ENCODE data around the gene NPIPA5.
"Not testable (repeated sequence)": the region's sequence is repeated elsewhere in the genome, so short reads cannot be mapped to it uniquely, and the experiment has no call there.

NPIPA5 gene

DNA sequence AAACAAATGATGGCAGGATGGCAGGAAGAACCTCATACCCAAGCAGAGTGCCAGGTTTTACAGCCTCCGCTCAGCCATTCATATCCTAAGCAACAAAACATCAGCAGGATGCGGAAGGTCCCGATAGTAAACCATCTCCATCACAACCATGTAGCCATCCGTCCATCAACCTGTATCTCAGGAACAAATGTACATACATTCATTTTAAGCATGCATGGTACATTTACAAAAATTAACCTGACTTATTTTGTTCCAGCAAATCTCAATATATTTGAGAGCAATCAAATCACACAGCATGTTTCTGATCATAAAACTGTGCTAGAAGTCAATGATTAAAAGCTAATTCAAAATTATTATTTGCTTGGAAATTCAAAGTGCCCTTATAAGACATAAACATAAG is at the start of gene NPIPA5:
Gene NPIPA5 (minus strand): TSS at position 101 of the 400 bp plus-strand sequence. CDS start 0 bp downstream, at position 101.
- not testable (repeated sequence) for DNase-seq

GRCh38 chr16:15427648-15428239 is 49.6 kb upstream of the NPIPA5 start:
- peak; percentile 62 for DNase-seq

GRCh38 chr16:15426796-15427195 is 48.7 kb upstream of the NPIPA5 start:
- no peak for DNase-seq

DNA sequence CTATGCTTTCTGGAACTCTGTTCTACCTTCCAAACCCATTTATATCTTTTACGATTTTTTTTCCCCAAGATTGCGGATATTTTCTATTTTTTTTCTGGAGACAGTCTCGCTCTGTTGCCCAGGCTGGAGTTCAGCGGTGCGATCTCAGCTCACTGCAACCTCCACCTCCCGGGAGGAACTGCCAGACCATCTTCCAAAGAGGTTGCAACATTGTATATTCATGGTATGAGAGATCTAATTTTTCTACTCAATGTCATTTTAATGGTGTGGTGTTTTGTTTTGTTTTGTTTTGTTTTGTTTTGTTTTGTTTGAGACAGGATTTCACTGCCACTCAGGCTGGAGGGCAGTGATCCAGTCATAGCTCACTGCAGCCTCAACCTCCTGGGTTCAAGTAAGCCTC is 47.8 kb upstream of the NPIPA5 start:
- DNase-seq, result no peak

- no peak for DNase-seq
Observed at GRCh38 chr16:15422222-15422621, 44.1 kb upstream of the NPIPA5 start.

DNA sequence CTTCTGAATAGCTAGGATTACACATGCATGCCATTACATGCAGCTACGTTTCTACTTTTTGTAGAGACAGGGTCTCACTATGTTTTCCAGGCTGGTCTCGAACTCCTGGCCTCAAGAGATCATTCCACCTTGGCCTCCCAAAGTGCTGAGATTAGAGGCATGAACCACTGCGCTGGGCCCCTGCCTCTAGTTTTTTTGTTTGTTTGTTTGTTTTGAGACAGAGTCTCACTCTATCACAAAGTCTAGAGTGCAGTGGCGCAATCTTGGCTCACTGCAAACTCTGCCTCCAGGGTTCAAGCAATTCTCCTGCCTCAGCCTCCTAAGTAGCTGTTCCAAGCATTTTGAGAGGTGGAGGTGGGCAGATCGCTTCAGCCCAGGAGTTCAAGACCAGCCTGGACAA is 43.6 kb upstream of the NPIPA5 start:
- not testable (repeated sequence) for DNase-seq

DNA sequence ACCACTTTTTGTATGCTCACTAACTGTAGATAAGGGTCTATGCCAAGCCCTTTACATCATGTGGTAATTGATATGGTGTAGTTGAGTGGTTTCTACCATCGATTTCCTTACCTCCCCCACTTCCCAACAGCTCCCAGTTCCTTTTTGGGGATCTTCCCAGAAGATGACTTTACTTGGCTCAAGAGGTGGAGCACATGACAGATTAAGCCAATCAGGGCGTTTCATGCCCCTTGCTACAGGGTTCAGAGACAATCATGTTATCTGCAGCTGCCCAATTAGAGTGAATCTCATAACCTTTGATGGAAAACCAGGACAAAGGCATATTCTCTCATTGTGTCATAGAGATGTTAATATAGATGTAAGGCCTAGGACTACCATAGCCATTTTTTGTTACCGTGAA is 40.1 kb upstream of the NPIPA5 start:
- no peak for DNase-seq

- DNase-seq, result no peak
Observed at GRCh38 chr16:15417197-15417596, 39.1 kb upstream of the NPIPA5 start.

GRCh38 chr16:15415511-15415985 is 37.5 kb upstream of the NPIPA5 start:
- DNase-seq, result no peak

- DNase-seq, result not testable (repeated sequence)
Observed at GRCh38 chr16:15409476-15409875, 31.4 kb upstream of the NPIPA5 start.

DNA sequence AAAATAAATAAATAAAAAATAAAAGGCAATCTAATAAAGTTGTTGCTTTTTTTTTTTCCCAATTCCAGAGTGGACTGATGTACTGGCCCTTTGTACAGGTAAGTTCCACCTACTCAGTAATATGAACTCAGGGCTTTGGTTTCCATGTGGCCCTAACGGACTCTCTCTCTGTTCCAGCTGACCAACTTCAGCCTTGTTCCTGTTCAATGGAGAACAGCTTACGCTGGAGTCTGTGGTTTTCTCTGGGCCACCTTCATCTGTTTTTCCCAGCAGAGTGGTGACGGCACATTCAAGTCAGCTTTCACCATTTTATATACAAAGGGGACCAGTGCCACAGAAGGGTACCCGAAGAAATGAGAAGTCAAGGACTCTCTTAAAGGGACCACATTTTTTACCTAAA is 29.7 kb upstream of the NPIPA5 start:
- DNase-seq, result not testable (repeated sequence)

GRCh38 chr16:15404792-15405191 is 26.7 kb upstream of the NPIPA5 start:
- DNase-seq, result no peak

DNA sequence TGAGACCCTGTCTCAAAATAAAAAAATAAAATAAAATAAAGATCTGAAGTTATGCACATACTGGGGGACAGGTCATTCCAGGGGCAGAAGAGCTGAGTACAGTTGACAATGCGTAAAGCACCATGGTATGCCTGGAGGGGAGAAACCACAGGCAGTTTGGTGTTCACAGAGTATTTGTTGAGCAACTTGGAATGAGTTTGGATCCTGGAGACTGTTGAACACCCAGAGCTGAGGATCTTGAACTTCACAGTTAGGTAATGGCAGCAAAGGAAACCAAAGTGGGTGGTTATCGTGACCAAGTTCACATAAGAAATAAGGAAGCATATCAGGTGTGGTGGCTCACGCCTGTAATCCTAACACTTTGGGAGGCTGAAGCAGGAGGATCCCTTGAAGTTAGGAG is 26.0 kb upstream of the NPIPA5 start:
- not testable (repeated sequence) for DNase-seq

GRCh38 chr16:15403392-15403995 is 25.4 kb upstream of the NPIPA5 start:
- DNase-seq, result no peak

- no peak for DNase-seq
Observed at GRCh38 chr16:15401972-15402371, 23.9 kb upstream of the NPIPA5 start.

- not testable (repeated sequence) for DNase-seq
Observed at GRCh38 chr16:15400314-15400713, 22.2 kb upstream of the NPIPA5 start.

- no peak for DNase-seq
Observed at GRCh38 chr16:15399317-15399716, 21.2 kb upstream of the NPIPA5 start.

DNA sequence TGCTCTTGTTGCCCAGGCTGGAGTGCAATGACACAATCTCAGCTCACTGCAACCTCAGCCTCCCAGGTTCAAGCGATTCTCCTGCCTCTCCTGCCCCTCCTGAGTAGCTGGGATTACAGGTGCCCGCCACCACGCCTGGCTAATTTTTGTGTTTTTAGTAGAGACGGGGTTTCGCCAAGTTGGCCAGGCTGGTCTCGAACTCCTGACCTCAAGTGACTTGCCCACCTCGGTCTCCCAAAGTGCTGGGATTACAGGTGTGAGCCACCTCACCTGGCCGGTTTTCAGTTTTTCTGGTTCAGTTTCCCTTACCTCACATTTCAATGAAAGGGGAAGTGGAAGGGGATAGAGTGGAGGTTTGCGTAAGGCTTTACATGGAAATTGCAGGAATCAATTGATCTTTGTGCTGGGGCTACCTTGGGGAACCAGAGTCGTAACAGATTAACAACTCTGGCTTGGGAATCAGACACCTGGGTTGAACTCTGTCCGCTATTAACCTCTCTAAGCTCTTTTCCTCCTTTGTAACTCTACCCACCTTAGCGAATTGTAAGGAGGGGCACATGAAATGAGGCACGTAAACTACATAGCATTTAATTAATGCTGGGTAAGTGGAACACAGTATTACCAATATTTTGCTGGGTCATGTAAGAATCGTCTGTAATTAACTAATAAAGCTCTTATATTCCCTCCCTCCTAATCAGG is 20.7 kb upstream of the NPIPA5 start:
- no peak for DNase-seq

GRCh38 chr16:15396948-15397594 is 19.0 kb upstream of the NPIPA5 start:
- no peak for DNase-seq

GRCh38 chr16:15396509-15396829 is 18.4 kb upstream of the NPIPA5 start:
- not testable (repeated sequence) for DNase-seq

GRCh38 chr16:15395631-15396508 is 17.8 kb upstream of the NPIPA5 start, which contains the start of gene MPV17L:
Gene MPV17L, plus strand, starts transcription at chr16:15395754. Its CDS starts 144 bp downstream, at chr16:15395898.
- DNase-seq, result not testable (repeated sequence)

GRCh38 chr16:15393025-15393424 is 14.9 kb upstream of the NPIPA5 start:
- DNase-seq, result not testable (repeated sequence)

DNA sequence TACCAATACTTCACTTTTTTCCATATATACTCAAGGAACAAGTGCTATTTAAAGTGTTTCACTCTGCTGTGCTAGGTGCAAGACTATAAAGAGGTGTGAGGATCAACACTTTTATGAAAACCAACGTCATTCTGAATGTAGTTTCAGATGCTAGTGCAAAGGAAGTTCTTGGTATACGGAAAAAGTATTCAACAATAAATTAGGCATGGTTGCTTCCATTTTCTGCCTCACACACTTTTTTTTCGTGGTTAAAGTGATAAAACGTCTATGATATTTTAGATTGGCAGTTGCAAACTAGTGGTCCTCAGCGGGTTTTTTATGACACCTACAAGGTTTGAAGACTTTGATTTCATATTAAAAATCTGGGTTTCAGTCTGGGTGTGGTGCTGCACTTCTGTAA is 11.8 kb upstream of the NPIPA5 start:
- peak; percentile 15 for DNase-seq

Measured in CD4-positive, alpha-beta T cell treated with Interleukin-17A for 1 hour (primary cell).